GM19023 (cell line): ENCODE results near the gene CD93.

Experiments
- ATAC-seq: cut with Tn5 transposase; IDR thresholded peaks from one replicate; pipeline ENCODE4 v1.9.1; 2021; ENCODE audit warnings: mild to moderate bottlenecking, moderate library complexity; ENCODE audit not compliant: unreplicated experiment

The CD93 gene

DNA sequence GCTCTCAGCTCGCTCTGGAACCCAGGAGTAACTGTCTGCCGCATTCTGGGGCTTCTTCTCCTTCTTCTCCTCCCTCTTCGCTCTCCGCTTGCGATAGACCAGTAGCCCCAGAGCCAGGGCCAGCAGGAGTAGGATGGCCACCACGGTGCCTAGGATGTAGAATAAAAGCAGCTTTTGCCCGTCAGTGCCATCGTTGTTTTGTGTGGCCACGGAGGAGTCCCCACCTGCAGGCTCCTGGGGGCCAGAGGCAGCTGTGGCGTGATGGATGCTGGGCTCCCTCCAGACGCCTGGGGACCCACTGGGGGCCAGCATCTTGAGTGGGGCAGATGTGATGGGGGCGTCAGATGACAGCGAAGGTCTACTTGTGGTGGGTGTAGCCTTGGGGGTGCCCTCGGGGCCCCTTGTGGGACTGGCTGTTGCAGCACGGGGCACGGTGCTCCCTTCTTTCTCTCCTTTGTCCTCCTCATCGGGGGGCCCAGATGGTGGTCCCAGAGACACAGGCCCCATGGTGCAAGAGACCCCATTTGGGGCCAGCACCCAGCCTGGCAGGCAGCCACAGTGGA lies 1.8 kb downstream of the CD93 start:
- no peak for ATAC-seq

DNA sequence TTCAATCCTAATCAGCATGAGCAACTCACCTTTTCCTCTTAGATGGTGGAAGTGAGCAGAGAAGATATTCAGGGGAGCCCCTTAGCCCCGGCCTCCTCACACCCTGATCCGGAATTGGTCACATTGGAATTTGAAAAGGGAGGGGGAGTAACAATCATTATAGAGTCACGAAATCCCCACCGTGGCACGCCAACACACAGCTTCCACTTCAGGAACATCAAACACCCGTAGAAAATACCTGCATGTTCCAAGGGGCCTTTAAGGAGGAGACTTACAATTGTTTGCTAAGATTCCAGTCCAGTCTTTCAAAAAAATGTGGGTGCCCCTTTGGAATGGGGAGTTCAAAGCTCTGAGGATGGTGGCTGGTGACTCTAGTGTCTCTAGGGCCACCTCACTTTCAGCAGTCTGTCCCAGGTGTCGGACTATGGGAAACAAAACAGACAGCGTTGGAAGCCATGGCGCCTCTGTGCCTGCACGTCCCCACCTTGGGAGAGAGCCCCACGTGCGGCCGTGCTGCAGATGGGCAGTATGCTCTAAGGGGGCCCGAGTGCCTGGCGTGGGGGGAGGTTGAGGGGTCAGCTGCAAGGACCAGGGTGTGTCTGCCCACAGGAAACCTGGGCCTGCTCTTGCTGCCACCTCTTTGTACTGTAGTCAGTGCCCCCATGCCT lies 2.4 kb downstream of the CD93 start:
- no peak for ATAC-seq

DNA sequence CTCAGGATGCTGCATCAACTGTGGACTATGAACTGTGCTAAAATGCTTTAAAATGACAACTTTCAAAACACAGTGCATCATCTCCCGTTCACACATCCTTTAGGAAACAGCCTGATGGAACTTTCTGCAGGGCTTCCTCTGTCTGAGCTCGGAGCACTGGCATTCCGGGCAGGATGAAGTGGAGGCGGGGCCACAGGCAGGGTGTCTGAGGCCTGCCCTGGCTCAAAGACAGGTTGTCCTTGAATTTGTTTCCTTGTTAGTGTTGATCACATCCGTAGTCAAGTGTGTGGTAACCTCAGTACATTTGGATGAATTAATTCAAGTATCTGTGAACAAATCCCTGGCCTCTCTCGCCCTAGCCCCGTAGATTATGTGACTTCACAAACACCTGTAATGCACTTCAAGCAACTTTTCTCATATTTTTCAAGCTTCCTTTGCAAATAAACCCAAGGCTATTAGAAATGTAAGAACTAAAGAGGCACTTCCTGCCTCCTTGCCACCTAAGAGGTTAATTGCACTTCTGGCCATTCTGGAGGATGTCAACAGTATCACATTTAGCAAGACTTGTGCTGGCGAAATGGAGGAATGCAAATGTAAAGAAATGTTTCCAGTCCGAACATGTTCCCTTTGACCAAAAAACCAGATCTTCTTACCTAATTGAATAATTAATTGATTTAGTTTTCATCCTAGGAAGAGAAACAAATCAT lies 3.1 kb downstream of the CD93 start:
- ATAC-seq: no peak

DNA sequence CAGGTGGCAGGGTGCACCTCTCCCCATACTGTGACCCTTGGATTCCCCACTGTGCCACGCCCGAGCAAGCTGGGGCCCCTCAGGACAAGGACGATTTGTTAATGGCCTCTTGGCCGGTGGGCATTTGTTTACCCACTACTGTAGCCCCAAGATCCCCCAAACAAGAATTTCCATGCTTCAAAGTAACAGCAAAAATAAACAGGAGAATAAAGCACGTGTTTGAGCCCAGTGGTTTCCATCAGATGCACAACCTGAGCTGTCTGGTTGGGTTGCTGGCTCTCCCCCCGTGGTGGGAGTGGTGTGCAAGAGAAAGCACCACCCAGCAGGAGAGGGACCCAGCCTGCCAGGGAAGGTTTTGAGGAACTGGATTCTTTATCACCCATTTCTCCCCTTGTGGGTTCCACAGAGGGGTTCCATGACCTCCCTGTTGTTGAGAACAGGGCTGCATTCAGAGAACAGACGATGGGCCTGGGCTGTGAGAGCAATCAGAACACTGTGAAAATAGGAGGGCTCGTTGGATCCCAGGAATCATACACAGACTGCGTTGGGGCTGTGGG lies 4.8 kb downstream of the CD93 start:
- no peak for ATAC-seq

DNA sequence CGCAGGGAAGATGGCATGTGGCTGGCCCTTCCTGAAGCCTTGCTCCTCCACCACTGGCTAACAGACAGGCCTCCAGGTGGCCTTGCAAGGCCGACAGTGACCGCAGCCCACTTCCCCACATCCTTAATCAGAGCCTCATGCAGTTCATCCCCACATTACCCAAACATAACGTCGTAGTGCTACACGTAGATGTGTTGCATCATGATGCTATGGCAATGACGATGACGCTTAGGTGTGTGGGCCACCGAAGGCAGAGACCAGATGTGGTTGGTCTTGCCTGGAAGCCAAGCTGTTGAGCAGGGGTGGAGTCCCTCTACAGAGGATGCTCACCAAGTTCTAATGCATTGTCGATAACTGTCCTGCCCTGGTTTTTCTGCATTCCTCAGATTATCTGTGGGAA lies 5.6 kb downstream of the CD93 start:
- no peak for ATAC-seq

DNA sequence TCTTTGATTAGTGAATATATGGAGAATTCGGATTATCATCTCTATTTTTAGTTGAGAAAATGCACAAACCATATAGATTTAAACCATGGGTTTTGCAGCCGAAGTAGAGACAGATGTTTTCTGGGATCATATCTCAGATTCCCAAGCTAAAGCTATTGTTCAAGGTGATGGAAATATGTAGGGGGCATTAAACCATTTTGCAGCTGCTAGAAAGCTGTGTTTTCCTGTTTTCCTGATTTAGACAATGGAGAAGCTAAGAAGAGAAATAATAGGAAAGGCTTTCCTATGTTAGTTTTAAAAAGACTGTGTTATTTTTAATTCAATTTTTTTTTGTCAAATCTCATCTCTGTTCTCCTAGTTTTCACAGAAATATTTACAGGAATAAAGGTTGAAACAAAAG lies 6.2 kb downstream of the CD93 start:
- no peak for ATAC-seq

DNA sequence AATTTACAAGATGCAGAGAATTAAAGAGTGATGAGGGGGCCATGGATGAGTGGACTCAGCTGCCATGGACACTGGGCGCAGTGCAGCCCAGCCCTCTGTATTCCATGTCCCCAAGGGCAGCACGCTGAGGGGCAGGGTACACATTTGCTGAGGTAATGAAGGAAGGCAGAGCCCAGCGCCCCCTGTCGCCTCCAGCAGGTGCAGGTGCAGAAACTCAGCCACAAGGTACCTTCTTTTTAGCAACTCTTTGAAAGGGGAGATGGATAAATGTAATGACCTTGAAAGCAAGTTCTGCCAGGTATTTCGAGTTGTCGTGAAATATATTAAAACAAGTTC lies 7.1 kb downstream of the CD93 start:
- ATAC-seq: no peak

DNA sequence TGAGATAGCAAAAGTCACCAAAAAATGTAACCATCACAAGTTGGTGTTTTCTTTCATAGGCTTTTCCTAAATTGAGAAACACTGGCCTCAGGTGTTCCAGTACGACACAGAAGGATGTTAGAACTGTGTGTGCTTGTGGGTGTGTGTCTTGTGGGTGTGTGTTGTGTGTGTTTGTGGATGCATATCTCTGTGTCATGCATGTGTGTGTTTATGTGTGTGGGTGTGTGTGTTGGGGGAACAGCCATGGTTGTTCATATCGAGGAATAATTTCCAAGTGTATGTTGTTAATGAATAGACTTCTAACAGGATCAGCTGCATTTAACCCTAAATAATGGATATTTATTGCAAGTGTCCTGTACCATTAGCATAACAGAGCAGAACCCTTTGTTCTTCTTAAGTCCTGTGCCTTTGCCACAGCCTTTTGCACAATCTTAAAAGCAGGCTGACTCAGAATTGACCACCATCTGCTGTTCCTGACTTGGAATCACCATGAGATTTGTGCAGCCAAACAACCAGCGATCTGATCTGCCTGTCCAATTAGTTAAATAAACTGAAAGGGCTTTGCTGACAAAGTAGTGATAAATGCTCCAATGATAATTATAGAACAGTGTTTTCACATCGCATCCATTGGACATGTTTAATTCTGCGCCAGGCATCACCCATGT lies 7.6 kb downstream of the CD93 start:
- ATAC-seq: no peak

DNA sequence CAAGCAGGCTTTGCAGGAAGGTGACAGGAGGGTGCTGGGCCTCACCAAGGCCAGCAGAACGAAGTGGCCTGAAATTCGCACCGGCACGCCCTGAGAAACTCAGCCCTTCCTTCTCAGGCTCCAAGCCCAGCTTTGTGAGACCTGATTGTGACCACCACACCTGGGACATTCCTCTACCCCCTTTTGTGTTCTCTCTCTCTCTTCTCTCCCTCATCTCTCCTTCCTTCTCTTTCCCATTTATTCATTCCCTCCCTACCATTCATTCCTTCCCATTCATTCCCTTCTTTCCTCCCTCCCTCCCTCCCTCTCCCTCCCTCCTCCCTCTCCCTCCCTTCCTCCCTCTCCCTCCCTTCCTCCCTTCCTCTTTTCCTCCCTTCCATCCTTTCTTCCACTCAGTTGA lies 8.8 kb downstream of the CD93 start:
- ATAC-seq: no peak

DNA sequence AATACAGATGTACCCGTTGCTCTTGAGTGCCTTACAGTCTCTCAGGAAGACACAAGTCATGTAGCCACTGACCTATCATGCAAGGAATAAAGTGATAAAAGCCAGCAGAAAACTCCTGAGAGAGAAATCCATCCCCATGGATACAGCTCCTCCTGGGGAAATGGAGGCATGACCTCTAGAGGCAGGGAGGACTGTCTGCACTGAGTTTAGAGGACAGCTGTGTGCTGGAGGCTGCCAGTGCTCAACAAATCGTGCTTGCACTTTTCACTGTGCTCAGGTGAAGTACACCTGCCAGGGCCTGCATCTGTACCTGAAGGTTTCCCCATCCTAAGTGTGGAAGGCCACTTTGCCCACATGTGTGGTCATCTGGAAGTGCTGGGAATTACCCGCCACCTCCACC lies 12.1 kb downstream of the CD93 start:
- no peak for ATAC-seq

DNA sequence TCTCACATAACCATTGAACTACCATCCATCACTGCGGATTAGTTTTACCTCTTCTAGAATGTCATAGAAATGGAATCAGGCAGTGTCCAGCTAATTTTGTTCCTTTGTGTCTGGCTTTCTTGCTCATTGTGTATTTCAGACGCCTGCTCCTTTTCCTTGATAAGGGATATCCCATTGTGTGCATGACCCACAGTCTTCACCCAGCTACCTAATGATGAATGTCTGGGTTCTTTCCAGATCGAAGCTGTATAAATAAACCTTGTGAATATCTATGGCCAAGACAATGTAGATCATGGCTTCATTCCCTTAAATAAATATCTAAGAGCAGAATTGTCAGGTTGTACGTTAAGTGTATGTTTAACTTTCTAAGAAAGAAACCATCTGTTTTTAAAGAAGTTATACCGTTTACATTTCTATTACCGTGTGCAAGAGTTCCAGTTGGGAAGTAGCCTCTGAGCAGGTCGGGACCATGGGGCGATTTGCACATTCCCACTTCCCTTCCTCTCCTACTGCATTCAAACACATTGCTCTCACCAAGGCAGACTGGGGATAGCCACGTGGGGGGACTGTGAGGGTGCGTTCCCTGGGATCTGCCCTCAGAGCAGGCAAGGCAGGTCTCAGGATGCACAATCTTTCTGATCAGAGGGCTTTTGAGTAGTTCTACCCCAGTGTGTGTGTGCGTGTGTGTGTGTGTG lies 13.1 kb downstream of the CD93 start:
- ATAC-seq: no peak

DNA sequence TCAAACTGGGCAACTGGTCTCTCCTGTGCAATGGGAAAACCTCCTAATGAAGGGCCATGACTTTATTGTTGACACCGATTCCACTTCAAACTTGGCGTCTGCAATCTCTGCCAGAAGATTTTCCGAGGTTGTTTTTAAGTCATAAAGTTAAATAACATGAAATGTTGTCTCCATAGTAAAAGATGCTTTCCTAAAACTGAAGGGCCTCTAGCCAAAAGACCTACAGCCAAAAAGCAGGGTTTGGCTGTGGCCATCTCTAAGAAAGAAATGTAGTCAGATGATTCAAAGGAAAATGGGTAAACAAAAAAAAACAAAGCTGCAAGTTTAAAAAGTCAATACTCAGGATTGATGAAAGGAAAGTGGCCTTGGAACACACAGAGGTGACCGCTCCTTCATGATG lies 14.1 kb downstream of the CD93 start:
- no peak for ATAC-seq

DNA sequence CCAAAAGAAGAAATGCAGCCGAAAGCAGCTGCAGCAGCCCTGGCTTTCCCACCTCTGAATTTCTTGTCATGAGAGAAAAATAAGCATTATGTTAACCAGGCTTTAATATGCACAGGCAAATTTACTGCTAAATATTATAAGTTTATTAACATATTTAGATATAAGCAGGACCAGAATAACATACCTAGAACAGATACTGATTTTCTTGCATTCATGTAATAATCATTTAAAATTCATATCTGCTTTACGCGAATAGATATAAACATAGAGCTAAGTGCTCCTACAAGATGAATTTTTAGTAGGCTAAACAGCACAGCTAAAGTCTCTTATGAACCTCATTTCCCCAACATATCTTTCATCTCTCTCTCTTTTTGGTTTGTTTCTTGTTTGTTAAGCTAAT lies 14.7 kb downstream of the CD93 start:
- ATAC-seq: no peak

DNA sequence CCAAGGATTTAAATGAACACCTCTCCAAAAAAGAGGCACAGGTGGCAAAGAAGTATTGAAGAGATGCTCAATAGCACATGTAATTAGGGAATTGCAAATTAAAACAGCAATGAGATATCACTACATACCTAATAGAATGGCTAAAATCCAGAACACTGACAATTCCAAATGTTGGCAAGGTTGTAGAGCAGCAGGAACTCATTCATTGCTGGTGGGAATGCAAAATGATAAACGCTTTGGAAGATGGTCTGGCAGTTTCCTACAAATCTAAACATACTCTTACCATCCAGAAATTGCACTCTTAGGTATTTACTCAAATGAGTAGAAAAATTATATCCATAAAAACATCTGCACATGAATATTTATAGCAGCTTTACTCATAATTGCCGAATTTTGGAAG lies 17.0 kb downstream of the CD93 start:
- no peak for ATAC-seq

DNA sequence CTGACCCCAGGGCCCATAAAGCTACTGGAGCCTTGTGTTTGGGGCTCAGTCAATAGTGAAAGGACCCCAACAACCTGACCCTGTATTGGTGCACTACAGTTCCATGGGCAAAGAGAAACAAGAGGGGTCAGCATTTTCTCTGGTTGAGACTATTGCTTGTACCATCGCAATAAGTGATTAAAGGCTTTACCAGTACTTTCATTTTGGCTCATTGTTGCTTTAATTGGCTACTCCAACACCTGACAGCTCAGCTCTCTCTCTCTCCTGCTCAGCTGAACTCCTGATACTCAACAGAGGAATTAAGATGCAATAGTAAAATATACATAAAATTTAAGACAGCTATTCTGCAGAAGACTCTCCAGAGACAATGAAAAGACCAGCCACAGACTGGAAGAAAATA lies 17.8 kb downstream of the CD93 start:
- no peak for ATAC-seq

DNA sequence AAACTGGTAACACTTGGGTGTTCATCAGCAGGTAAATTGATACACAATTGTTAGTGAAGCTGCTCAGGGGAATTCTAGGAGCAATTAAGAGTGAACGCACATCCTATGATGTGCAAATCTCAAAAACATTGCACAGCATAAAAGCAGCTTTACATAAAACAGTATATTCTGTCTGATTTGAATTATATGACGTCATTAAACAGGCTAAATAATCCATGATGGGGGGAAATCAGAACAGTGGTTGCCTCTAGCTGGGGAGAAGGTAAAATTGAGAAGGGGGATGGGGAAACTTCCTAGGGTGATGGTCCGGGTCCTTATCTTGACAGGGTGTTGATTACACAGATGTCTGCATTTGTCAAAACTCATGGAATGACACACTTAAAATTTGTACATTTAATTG lies 19.4 kb downstream of the CD93 start:
- ATAC-seq: no peak

DNA sequence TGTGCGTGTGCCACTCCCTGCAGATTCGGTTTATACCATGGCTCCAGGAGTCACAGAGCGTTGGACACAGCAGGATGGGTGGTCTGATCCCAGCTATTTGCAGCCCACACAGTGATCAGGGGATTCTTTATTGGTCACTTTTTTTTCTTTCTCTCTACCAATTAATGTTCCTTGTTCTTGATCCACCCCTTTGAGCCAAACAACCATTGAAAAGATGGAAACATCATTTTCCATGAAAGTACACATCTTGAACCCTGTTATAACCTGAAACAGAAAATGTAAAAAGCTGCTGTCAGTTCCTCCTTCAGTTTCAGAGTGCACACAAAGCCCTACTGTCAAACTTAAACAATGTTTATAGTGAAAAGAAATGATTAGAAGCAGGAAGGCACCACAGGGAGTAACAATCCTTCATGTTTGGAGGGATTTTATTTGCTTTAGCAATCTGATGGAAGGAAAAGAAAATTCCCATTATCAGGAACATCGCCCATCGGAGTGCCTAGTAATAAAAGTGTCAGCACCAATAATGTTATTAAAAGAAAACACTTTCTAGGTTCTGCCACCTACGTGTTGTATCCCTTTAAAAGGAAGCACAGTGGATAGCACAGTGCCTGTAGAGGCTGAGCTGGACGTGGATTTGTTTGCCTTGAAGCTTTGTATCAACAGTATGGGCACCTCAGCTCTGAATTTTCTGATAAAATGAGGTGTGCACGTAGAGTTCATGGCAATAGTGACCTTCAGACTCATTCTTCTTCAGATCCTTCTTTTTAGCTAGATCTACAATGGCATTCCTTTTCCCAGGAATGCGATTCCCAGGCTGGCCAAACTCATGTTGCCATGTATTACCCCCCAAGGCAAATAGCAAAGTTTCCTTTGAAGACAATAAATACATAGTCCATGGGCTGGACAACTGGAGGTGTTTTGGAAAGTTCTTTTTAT lies 20.6 kb downstream of the CD93 start:
- ATAC-seq: no peak

DNA sequence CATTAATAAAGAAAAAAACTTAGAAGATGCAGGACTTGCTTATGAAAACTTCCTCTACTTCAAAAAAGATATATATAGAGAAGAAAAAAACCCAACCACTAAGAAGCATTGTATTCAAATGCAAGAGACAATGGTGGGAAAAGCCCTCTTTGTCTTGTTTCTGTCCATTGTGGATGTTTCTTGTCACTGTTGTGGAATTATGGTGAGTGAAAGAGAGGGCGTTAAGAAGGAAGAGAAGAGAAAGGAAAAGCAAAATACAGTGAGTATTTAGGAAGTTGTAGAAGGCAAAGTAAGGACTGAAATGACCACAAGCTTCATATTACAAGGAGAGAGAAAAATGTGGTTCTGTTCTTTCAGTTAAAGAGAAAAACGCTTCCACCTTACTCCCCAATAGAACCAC lies 22.5 kb downstream of the CD93 start:
- no peak for ATAC-seq

DNA sequence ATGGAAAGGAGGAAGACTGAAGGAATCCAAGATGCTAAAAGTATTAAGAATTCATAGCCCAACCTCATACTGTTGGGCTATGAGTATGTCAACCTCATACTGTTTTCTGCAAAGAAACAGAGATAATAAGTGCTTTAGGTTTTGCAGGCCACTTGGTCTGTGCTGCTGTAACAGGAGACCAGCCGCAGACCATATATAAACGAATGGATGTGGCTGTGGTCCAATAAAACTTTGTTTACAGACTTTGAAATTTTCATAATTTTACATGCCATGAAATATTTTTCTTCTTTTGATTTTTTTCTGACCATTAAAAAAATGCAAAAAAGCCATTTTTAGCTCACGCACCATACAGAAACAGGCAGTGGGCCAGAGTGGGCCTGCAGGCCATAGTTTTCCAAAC lies 23.0 kb downstream of the CD93 start:
- no peak for ATAC-seq

DNA sequence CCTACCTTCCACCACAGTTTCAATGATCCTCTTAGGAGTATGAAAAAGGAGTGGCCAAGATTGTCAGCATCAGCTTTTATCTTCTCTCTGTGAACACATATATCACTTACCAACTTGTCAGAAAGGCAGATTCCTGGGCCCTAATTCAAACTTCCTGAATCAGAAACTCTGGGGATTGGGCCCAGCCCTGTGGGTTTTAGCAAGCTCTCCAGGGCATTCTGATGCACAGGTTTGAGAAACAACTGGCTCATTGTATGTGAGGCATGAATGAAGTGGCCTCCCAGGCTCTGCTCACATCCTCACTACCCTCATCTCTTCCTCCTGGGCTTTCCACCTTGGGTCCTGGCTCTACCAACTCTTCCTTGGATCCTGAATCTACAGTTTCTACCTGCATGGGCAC lies 23.5 kb downstream of the CD93 start:
- no peak for ATAC-seq
